Measurements from ENCODE around the gene RNF141. TPM values are rescaled to one million over a fixed set of nuclear protein-coding genes. Genes with fewer than 3 reads are reported as not detected.

The RNF141 gene
- total and polyA plus RNA-seq, 2 of the 13 experiments (the other 11 are each of a cell fraction or from before 2014, with no cell fraction given): 9.3 to 22.4 TPM

DNA sequence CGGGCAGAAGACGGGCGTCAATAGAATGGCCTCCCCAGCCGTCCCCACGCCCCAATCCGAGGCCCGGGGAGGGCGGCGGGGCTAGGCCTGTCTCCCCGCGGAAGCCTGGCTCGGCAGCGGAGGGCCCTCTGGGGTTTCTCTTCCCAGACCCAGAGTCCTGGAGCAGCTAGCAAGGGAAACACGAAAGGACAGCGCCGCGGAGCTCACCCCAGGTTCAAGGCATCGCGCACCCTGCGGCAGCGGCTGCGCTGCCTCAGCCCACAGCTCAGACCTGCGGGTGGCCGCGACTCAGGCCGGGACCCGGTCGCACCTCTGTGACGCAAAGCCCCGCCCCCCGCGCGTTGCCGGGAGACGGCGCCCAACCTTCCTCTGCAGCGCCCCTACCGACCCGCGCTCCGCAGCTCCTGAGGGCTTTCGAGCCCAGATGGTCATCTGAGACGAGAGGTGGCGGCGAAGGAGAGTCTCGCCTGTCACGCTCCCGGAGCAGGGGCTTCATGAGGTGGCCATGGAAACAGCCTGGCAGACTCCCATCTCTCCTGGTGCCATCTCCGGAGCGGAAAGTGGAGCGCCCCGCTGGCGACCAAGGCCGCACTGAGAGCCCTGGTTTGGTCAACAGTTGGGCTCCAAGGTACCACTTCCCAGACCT is at the start of gene RNF141 (continued):
- TF ChIP-seq ZFY (CRISPR knock-in tag; IDR thresholded peaks at IDR 0.05) (peak; percentile 98), KDM6A (CRISPR knock-in tag; IDR thresholded peaks at IDR 0.05; ENCODE audit: low read depth) (no peak), BHLHE40 (IDR thresholded peaks at IDR 0.05; ENCODE audit: low read length) (0 out of 2 replicates have a peak, but pooled peaks have one; percentile 8), ZNF746 (CRISPR knock-in tag; IDR thresholded peaks at IDR 0.05) (no peak), HDAC2 (CRISPR knock-in tag; IDR thresholded peaks at IDR 0.05) (no peak; the same call in none of the 2 replicates), ZNF709 (CRISPR knock-in tag; IDR thresholded peaks at IDR 0.05) (peak; percentile 90), NFIC (IDR thresholded peaks at IDR 0.05; ENCODE audit: low read length) (no peak), ASH2L (IDR thresholded peaks at IDR 0.05; ENCODE audit: insufficient read length, low read depth, low read length) (peak; percentile 71), NKX3-1 (CRISPR knock-in tag; IDR thresholded peaks at IDR 0.05) (peak; percentile 33; the same call in 1 of the 2 replicates), SAP130 (CRISPR knock-in tag; IDR thresholded peaks at IDR 0.05; ENCODE audit: low read depth) (peak; percentile 97), NFE2L2 (IDR thresholded peaks at IDR 0.05; ENCODE audit: low read length) (no peak), SP4 (CRISPR knock-in tag; IDR thresholded peaks at IDR 0.05) (peak; percentile 66; the same call in 1 of the 2 replicates), TAF1 (CRISPR knock-in tag; IDR thresholded peaks at IDR 0.05) (peak; percentile 87), ZNF878 (CRISPR knock-in tag; IDR thresholded peaks at IDR 0.05) (no peak), TOE1 (CRISPR knock-in tag; IDR thresholded peaks at IDR 0.05) (no peak), REL (CRISPR knock-in tag; conservative IDR thresholded peaks at IDR 0.05) (no peak), ZSCAN29 (CRISPR knock-in tag; conservative IDR thresholded peaks at IDR 0.05) (no peak), KDM1A (CRISPR knock-in tag; IDR thresholded peaks at IDR 0.05) (no peak), ZFP36L1 (CRISPR knock-in tag; IDR thresholded peaks at IDR 0.05) (no peak), ZBTB42 (CRISPR knock-in tag; IDR thresholded peaks at IDR 0.05) (no peak), ZBTB7B (CRISPR knock-in tag; IDR thresholded peaks at IDR 0.05) (peak; percentile 41; the same call in 1 of the 2 replicates), ZSCAN30 (CRISPR knock-in tag; IDR thresholded peaks at IDR 0.05) (no peak), ZNF317 (CRISPR knock-in tag; IDR thresholded peaks at IDR 0.05) (no peak), SMARCE1 (IDR thresholded peaks at IDR 0.05; ENCODE audit: borderline replicate concordance) (no peak)
- TF ChIP-seq, protein P1, sequence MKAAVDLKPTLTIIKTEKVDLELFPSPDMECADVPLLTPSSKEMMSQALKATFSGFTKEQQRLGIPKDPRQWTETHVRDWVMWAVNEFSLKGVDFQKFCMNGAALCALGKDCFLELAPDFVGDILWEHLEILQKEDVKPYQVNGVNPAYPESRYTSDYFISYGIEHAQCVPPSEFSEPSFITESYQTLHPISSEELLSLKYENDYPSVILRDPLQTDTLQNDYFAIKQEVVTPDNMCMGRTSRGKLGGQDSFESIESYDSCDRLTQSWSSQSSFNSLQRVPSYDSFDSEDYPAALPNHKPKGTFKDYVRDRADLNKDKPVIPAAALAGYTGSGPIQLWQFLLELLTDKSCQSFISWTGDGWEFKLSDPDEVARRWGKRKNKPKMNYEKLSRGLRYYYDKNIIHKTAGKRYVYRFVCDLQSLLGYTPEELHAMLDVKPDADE (CRISPR knock-in tag; IDR thresholded peaks at IDR 0.05): 0 out of 2 replicates have a peak, but pooled peaks have one; percentile 54
- TF ChIP-seq, protein P2, sequence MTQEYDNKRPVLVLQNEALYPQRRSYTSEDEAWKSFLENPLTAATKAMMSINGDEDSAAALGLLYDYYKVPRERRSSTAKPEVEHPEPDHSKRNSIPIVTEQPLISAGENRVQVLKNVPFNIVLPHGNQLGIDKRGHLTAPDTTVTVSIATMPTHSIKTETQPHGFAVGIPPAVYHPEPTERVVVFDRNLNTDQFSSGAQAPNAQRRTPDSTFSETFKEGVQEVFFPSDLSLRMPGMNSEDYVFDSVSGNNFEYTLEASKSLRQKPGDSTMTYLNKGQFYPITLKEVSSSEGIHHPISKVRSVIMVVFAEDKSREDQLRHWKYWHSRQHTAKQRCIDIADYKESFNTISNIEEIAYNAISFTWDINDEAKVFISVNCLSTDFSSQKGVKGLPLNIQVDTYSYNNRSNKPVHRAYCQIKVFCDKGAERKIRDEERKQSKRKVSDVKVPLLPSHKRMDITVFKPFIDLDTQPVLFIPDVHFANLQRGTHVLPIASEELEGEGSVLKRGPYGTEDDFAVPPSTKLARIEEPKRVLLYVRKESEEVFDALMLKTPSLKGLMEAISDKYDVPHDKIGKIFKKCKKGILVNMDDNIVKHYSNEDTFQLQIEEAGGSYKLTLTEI (CRISPR knock-in tag; conservative IDR thresholded peaks at IDR 0.05): no peak
- TF ChIP-seq, protein P3, sequence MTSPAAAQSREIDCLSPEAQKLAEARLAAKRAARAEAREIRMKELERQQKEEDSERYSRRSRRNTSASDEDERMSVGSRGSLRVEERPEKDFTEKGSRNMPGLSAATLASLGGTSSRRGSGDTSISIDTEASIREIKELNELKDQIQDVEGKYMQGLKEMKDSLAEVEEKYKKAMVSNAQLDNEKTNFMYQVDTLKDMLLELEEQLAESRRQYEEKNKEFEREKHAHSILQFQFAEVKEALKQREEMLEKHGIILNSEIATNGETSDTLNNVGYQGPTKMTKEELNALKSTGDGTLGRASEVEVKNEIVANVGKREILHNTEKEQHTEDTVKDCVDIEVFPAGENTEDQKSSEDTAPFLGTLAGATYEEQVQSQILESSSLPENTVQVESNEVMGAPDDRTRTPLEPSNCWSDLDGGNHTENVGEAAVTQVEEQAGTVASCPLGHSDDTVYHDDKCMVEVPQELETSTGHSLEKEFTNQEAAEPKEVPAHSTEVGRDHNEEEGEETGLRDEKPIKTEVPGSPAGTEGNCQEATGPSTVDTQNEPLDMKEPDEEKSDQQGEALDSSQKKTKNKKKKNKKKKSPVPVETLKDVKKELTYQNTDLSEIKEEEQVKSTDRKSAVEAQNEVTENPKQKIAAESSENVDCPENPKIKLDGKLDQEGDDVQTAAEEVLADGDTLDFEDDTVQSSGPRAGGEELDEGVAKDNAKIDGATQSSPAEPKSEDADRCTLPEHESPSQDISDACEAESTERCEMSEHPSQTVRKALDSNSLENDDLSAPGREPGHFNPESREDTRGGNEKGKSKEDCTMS (CRISPR knock-in tag; conservative IDR thresholded peaks at IDR 0.05): no peak
- TF ChIP-seq, protein P4, sequence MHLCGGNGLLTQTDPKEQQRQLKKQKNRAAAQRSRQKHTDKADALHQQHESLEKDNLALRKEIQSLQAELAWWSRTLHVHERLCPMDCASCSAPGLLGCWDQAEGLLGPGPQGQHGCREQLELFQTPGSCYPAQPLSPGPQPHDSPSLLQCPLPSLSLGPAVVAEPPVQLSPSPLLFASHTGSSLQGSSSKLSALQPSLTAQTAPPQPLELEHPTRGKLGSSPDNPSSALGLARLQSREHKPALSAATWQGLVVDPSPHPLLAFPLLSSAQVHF (CRISPR knock-in tag; IDR thresholded peaks at IDR 0.05): no peak
